ENCODE results near the gene INTS4.
"Not testable (repeated sequence)": the region's sequence is repeated elsewhere in the genome, so short reads cannot be mapped to it uniquely, and the experiment has no call there.

Gene INTS4

DNA sequence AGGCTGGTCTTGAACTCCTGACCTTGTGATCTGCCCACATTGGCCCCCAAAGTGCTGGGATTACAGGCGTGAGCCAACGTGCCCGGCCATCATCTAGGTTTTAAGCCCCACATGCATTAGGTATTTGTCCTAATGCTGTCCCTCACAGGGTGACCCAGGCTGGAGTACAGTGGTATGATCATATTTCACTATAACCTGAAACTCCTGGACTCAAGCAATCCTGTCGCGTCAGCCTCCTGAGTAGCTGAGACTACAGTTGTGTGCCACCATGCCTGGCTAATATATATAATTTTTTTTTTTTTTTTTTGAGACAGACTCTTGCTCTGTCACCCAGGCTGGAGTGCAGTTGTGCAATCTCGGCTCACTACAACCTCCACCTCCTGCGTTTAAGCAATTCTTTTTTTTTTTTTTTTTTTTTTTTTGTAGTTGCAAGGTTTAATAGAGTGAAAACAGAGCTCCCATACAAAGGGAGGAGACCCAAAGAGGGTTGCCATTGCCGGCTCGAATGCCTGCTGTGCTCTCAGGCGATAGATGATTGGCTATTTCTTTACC lies 136.5 kb downstream of the INTS4 start:
- not testable (repeated sequence) for H3K36me3 ChIP-seq (ENCODE audit: control insufficient read depth, insufficient read depth, low read length); H3K4me3 ChIP-seq (ENCODE audit: low read length); H3K27me3 ChIP-seq (ENCODE audit: control insufficient read depth, insufficient read depth, low read length); H3K9me3 ChIP-seq (ENCODE audit: control insufficient read depth, insufficient read depth, low read length); DNase-seq (ENCODE audit: low read depth, low spot score); H3K4me1 ChIP-seq (ENCODE audit: control insufficient read depth, insufficient read depth, low read length); H3K27ac ChIP-seq (ENCODE audit: low read length)
- no CpG with 5 or more reads among the region's 10 CpGs for WGBS (ENCODE audit: insufficient coverage, insufficient read length)

- Histone ChIP-seq H3K36me3 (ENCODE audit: control insufficient read depth, insufficient read depth, low read length) (no peaks in the 10 kb centered on the region), H3K4me3 (ENCODE audit: low read length) (no peak overlapping the region), H3K27me3 (ENCODE audit: control insufficient read depth, insufficient read depth, low read length) (no peaks in the 10 kb centered on the region), H3K27ac (ENCODE audit: low read length) (no peak overlapping the region), H3K9me3 (ENCODE audit: control insufficient read depth, insufficient read depth, low read length) (peaks cover 4% of the 10 kb centered on the region), H3K4me1 (ENCODE audit: control insufficient read depth, insufficient read depth, low read length) (no peaks in the 10 kb centered on the region)
- no CpG with 5 or more reads among the region's 2 CpGs for WGBS (ENCODE audit: insufficient coverage, insufficient read length)
- DNase-seq (ENCODE audit: low read depth, low spot score): no peak
Observed at GRCh38 chr11:77854838-77855237, 139.6 kb downstream of the INTS4 start.

- no CpG with 5 or more reads among the region's 1 CpG for WGBS (ENCODE audit: insufficient coverage, insufficient read length)
- no peaks in the 10 kb centered on the region for H3K4me1 ChIP-seq (ENCODE audit: control insufficient read depth, insufficient read depth, low read length)
- no peak for DNase-seq (ENCODE audit: low read depth, low spot score)
- peaks cover 4% of the 10 kb centered on the region for H3K9me3 ChIP-seq (ENCODE audit: control insufficient read depth, insufficient read depth, low read length)
- no peak overlapping the region for H3K4me3 ChIP-seq (ENCODE audit: low read length)
- no peaks in the 10 kb centered on the region for H3K36me3 ChIP-seq (ENCODE audit: control insufficient read depth, insufficient read depth, low read length)
- H3K27me3 ChIP-seq (ENCODE audit: control insufficient read depth, insufficient read depth, low read length): no peaks in the 10 kb centered on the region
- H3K27ac ChIP-seq (ENCODE audit: low read length): no peak overlapping the region
Observed at GRCh38 chr11:77851503-77851902, 143.0 kb downstream of the INTS4 start.

GRCh38 chr11:77843700-77844099 lies 150.8 kb downstream of the INTS4 start:
- not testable (repeated sequence) for H3K4me1 ChIP-seq (ENCODE audit: control insufficient read depth, insufficient read depth, low read length); DNase-seq (ENCODE audit: low read depth, low spot score); H3K4me3 ChIP-seq (ENCODE audit: low read length); H3K27ac ChIP-seq (ENCODE audit: low read length); H3K9me3 ChIP-seq (ENCODE audit: control insufficient read depth, insufficient read depth, low read length); H3K27me3 ChIP-seq (ENCODE audit: control insufficient read depth, insufficient read depth, low read length); H3K36me3 ChIP-seq (ENCODE audit: control insufficient read depth, insufficient read depth, low read length)
- WGBS (ENCODE audit: insufficient coverage, insufficient read length): no CpG with 5 or more reads among the region's 5 CpGs

DNA sequence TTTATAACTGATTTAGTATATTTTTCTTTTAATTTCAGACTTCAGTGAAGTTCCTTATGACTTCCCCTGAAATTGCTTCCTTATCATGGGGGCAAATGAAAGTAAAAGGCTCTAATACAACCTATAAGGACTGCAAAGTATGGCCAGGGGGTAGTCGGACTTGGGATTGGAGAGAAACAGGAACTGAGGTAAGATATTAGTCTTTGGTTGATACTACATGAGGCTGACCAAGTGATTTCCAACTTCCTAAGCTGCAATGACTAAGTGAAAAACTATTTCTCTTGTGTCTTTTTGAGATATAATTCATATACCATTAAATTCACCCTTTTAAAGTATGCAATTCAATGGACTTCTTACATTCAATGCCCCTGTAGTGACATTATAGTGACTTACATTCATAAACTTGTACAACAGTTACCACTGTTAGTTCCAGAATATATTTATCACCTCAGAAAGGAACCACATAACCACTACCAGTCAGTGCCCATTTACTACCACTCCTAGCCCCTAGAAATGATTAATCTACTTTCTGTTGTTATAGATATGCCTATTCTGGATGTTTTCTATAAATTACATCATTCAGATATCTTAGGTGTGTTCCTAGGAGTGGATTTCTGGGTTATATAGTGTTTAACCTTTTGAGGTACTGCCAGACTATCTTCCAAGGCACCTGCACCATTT lies 151.9 kb downstream of the INTS4 start:
- no peak overlapping the region for H3K27ac ChIP-seq (ENCODE audit: low read length)
- no peaks in the 10 kb centered on the region for H3K4me1 ChIP-seq (ENCODE audit: control insufficient read depth, insufficient read depth, low read length)
- no peaks in the 10 kb centered on the region for H3K27me3 ChIP-seq (ENCODE audit: control insufficient read depth, insufficient read depth, low read length)
- no peaks in the 10 kb centered on the region for H3K9me3 ChIP-seq (ENCODE audit: control insufficient read depth, insufficient read depth, low read length)
- H3K4me3 ChIP-seq (ENCODE audit: low read length): no peak overlapping the region
- WGBS (ENCODE audit: insufficient coverage, insufficient read length): no CpG with 5 or more reads among the region's 1 CpG
- no peak for DNase-seq (ENCODE audit: low read depth, low spot score)
- no peaks in the 10 kb centered on the region for H3K36me3 ChIP-seq (ENCODE audit: control insufficient read depth, insufficient read depth, low read length)

DNA sequence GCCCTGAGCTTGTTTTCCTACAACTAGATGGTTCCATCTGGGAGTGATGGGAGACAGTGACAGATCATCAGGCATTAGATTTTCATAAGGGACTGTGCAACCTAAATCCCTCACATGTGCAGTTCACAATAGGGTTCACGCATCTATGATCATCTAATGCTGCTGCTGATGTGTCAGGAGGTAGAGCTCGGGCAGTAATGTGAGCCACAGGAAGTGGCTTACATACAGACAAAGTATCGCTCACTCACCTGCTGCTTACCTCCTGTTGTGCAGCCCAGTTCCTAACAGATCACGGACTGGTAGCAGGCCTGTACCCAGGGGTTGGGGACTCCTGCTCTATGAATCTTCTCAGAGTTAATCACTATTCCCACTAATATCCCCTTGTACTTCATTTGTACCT lies 161.2 kb downstream of the INTS4 start:
- no peaks in the 10 kb centered on the region for H3K36me3 ChIP-seq (ENCODE audit: control insufficient read depth, insufficient read depth, low read length)

GRCh38 chr11:77828926-77829325 lies 165.5 kb downstream of the INTS4 start:
- no CpG with 5 or more reads among the region's 2 CpGs for WGBS (ENCODE audit: insufficient coverage, insufficient read length)
- H3K27me3 ChIP-seq (ENCODE audit: control insufficient read depth, insufficient read depth, low read length): no peaks in the 10 kb centered on the region
- H3K36me3 ChIP-seq (ENCODE audit: control insufficient read depth, insufficient read depth, low read length): no peaks in the 10 kb centered on the region
- H3K9me3 ChIP-seq (ENCODE audit: control insufficient read depth, insufficient read depth, low read length): no peaks in the 10 kb centered on the region; the same call in 1 of the 2 replicates
- DNase-seq (ENCODE audit: low read depth, low spot score): no peak
- H3K27ac ChIP-seq (ENCODE audit: low read length): no peak overlapping the region
- no peaks in the 10 kb centered on the region for H3K4me1 ChIP-seq (ENCODE audit: control insufficient read depth, insufficient read depth, low read length)
- no peak overlapping the region for H3K4me3 ChIP-seq (ENCODE audit: low read length)

More for the DNA sequence above, 161.2 kb downstream of the INTS4 start:
- no peak for DNase-seq (ENCODE audit: low read depth, low spot score)
- WGBS (ENCODE audit: insufficient coverage, insufficient read length): no CpG with 5 or more reads among the region's 4 CpGs
- Histone ChIP-seq H3K27ac (ENCODE audit: low read length) (no peak overlapping the region), H3K9me3 (ENCODE audit: control insufficient read depth, insufficient read depth, low read length) (no peaks in the 10 kb centered on the region; the same call in 1 of the 2 replicates), H3K27me3 (ENCODE audit: control insufficient read depth, insufficient read depth, low read length) (no peaks in the 10 kb centered on the region), H3K4me3 (ENCODE audit: low read length) (no peak overlapping the region), H3K4me1 (ENCODE audit: control insufficient read depth, insufficient read depth, low read length) (no peaks in the 10 kb centered on the region)

Measured in iPS DF 6.9 (cell line).